D721Med (cell line): ENCODE measurements around the gene AFDN.

Experiments
- DNase-seq: peaks from one replicate; pipeline ENCODE4 v3.0.0; 2011; ENCODE audit warnings: low spot score; ENCODE audit not compliant: insufficient read length
- FAIRE-seq: peaks from 2 replicates; lab custom pipeline; 2011; peaks lifted over from hg19 to GRCh38; lab: Jason Lieb, UNC
- TF ChIP-seq, protein P1 (sequence below): IDR thresholded peaks from 2 replicates; pipeline ENCODE4 v1.5.1; 2012; ENCODE audit warnings: mild to moderate bottlenecking, control low read depth; ENCODE audit not compliant: insufficient read depth; ENCODE audit errors: missing control alignments

The AFDN gene

DNA sequence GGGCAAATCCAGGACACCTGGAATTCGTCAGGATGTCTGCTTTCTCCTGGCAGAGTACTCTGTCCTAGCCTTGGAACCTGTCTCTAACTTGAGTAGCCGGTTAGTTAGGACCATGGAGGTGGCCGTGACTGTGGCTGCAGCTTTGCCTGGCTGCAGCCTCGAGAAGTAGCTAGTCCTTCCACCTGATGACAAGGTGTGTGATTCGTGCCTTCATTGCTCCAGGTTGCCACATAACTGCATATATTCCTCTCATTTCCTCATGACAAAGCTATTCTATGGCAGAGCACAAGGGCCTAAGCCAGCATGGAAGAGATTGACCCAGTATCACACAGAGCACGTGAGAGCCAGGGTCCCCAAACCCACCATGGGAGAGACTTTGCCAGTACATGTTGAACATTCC lies 130.9 kb downstream of the AFDN start:
- TF ChIP-seq, protein P1, sequence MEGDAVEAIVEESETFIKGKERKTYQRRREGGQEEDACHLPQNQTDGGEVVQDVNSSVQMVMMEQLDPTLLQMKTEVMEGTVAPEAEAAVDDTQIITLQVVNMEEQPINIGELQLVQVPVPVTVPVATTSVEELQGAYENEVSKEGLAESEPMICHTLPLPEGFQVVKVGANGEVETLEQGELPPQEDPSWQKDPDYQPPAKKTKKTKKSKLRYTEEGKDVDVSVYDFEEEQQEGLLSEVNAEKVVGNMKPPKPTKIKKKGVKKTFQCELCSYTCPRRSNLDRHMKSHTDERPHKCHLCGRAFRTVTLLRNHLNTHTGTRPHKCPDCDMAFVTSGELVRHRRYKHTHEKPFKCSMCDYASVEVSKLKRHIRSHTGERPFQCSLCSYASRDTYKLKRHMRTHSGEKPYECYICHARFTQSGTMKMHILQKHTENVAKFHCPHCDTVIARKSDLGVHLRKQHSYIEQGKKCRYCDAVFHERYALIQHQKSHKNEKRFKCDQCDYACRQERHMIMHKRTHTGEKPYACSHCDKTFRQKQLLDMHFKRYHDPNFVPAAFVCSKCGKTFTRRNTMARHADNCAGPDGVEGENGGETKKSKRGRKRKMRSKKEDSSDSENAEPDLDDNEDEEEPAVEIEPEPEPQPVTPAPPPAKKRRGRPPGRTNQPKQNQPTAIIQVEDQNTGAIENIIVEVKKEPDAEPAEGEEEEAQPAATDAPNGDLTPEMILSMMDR = no peak
- DNase-seq = no peak
- no peak for FAIRE-seq

DNA sequence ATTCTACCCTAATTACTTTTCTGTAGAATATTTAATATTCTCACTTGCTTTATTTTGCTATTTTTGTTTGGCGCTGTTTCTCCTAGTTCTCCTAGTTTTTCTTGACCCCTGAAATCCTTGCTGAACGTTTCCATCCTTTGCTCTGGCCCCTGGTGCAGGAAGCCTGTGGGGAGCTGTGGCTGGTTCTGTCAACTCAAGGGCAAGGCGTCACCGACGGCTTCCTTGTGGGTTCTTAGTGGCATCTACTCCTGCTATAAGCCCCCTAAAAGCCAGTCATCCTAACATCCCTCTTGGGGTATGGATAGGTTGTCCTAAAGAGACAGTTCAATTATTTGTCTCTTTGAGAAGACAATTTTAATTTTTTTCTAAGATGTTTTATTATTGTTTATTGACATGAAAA lies 133.9 kb downstream of the AFDN start:
- FAIRE-seq = no peak
- TF ChIP-seq, protein P1 = no peak
- no peak for DNase-seq

DNA sequence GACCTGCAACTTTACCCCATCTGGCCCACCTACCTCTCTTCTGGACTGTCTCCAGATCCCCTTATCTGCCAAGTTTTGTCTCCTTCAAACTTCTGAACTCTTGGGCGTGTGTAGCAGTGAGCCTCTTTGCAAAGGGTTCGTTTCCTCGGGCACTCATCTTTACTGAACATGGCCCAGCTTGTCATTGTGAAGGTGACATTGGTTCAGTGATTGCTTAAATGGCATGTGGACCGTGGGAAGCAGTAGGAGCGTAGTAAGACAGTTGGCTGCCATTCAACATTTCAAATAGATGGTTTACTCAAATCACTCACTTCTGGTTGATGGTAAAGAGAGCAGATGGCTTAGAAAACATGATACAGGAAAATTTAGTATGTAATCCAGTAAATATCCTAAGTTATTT lies 136.0 kb downstream of the AFDN start:
- FAIRE-seq (no peak), DNase-seq (no peak)
- TF ChIP-seq, protein P1 = no peak

DNA sequence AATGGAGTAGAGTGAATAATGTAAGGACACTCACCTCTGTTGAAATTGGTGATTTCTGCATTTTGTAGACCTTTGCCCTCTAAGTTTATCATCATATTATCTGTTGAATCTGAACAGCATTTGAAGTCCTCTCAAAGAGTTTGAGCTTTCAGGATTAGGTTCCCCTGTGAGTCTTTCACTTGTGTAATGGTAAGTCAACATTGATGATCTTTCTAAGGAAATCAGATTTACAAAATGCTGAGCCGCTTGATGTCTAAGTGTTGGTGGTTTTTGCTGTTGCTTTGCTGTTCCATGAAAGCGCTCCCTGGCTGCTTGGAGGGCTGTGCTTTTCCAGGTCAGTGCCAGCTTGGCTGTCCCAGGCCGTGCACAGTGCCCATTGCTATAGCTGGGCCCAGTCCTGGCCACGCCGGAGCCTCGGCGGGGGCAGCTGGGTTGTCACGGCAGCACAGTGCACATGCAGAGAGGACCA lies 136.9 kb downstream of the AFDN start:
- no peak for FAIRE-seq
- TF ChIP-seq, protein P1 = no peak
- DNase-seq = no peak

DNA sequence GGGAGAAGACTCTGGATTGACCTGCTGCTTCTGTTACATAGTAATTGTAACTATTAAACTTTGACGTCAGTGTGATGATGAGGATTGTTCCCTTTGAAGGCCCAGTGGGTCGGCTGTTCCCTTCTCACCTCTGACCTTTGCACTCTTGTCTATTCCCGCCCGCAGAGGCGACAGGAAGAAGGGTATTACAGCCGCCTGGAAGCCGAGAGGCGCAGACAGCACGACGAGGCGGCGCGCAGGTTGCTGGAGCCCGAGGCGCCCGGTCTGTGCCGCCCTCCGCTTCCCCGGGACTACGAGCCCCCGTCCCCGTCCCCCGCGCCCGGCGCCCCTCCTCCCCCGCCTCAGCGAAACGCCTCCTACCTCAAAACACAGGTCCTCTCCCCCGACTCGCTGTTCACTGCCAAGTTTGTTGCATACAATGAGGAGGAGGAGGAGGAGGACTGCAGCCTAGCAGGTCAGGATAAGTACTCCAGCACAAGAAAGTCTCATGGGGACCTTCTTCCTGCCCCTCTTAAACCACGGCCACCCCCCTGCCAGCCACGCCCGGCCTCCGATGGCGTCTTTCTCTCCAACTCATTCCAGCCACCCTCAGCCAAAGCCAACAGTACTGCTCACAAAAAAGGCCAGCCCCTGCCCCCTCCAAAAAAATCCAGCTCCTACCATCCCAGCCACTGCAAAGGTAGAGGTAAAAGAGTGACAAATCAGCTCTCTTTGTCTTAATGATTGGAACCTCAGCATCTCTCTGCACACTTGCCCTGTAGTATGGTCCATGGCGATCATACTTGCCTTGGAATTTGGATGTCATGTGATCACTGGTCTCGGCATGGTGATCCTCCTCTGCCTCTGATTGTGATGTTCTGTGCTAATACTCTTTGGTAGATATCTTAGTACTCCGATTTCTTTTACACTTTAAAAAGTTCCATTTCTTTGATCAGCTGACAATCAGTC lies 139.2 kb downstream of the AFDN start:
- TF ChIP-seq, protein P1 = no peak
- FAIRE-seq (no peak), DNase-seq (no peak)

DNA sequence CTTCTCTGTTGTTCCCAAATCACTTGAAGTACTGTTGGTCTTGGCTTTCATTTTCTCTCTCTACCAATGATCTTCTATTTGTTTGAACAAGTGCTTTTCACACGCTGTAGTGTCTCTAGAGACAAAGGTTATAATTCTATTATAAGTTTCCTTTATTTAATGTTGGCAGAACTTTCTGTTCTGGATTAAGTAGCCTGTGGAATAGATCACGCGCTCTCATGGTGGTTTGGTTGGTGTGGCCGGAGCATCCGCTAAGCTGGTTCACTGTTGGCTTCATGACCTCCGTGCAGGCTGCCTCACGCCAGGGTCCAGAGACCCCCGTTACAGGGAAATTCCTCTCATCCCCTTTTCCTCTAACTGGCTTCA lies 139.8 kb downstream of the AFDN start:
- DNase-seq = no peak
- FAIRE-seq = no peak
- TF ChIP-seq, protein P1 = no peak

DNA sequence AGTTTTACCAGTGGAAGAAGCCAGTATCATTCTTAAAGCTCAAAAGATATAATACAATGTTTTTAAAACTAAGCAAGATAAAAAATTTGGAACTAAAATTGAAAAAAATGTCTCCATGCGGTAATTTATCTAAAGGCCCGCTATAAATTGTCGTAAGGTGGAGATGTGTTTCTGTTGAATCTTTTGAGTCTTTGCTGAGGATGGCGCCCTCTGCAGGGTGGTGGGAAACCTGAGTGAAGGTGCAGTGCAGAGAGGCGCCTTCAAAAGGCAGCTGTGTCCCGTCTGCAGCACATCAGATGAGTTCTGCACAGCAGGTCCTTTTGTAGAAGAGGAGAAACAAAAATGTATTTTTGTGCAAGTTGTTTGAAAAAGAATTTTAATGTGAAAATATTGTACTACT lies 141.4 kb downstream of the AFDN start:
- DNase-seq = no peak
- FAIRE-seq = no peak
- TF ChIP-seq, protein P1 = peak; percentile 48
